Endometrium (tissue), 2 donors: Measurements from ENCODE around the gene HEYL.
A peak's percentile ranks its signal among the peaks of the same experiment; 100 is the strongest.

Experiments used
- FAIRE-seq: peaks from 2 replicates; lab custom pipeline; 2012; peaks lifted over from hg19 to GRCh38; lab: Jason Lieb, UNC
- donor health status: control.
- donor health status: control.

The HEYL gene

GRCh38 chr1:39663559-39663958 lies 24.1 kb upstream of the HEYL start:
- no peak for FAIRE-seq

GRCh38 chr1:39662861-39663260 lies 23.4 kb upstream of the HEYL start:
- FAIRE-seq: no peak

- no peak for FAIRE-seq
These were observed 20.1 kb upstream of the HEYL start for GRCh38 chr1:39659538-39659937.

GRCh38 chr1:39659110-39659509 lies 19.7 kb upstream of the HEYL start:
- no peak for FAIRE-seq

GRCh38 chr1:39657923-39658485 lies 18.6 kb upstream of the HEYL start:
- no peak for FAIRE-seq

GRCh38 chr1:39657402-39657801 lies 18.0 kb upstream of the HEYL start:
- no peak for FAIRE-seq

- no peak for FAIRE-seq
These were observed 16.9 kb upstream of the HEYL start for GRCh38 chr1:39656391-39656790.

- no peak for FAIRE-seq
These were observed 16.3 kb upstream of the HEYL start for GRCh38 chr1:39655578-39656268.

- no peak for FAIRE-seq
These were observed 14.8 kb upstream of the HEYL start for GRCh38 chr1:39654291-39654690.

- no peak for FAIRE-seq
These were observed 14.1 kb upstream of the HEYL start for GRCh38 chr1:39653546-39654031.

GRCh38 chr1:39652554-39652953 lies 13.1 kb upstream of the HEYL start:
- no peak for FAIRE-seq

- FAIRE-seq: no peak
These were observed 12.7 kb upstream of the HEYL start for GRCh38 chr1:39652105-39652504.

- FAIRE-seq: no peak
These were observed 11.0 kb upstream of the HEYL start for GRCh38 chr1:39650431-39650830.

GRCh38 chr1:39649636-39650185 lies 10.3 kb upstream of the HEYL start:
- peak; percentile 92 for FAIRE-seq

GRCh38 chr1:39648496-39648895 lies 9.1 kb upstream of the HEYL start:
- FAIRE-seq: no peak

GRCh38 chr1:39647247-39647646 lies 7.8 kb upstream of the HEYL start:
- FAIRE-seq: no peak

- FAIRE-seq: peak; percentile 18
These were observed 7.0 kb upstream of the HEYL start for GRCh38 chr1:39646232-39647081.

- FAIRE-seq: no peak
These were observed 6.1 kb upstream of the HEYL start for GRCh38 chr1:39645411-39646043.

- FAIRE-seq: no peak
These were observed 4.3 kb upstream of the HEYL start for GRCh38 chr1:39643705-39644104.

GRCh38 chr1:39642796-39643195 lies 3.4 kb upstream of the HEYL start:
- no peak for FAIRE-seq

- FAIRE-seq: no peak
These were observed 1.4 kb upstream of the HEYL start for GRCh38 chr1:39640861-39641260.

GRCh38 chr1:39638965-39639304 lies 508 bp downstream of the HEYL start:
- FAIRE-seq: no peak
